Measurements from ENCODE around the gene PHF20. TPM values are rescaled to one million over a fixed set of nuclear protein-coding genes. Genes with fewer than 3 reads are reported as not detected.

The PHF20 gene
- total RNA-seq, 1 experiment from 2014 or later, result 65.8 TPM

GRCh38 chr20:35840421-35840820, 68.6 kb downstream of the PHF20 start:
- no peak overlapping the region for H3K4me3 Mint-ChIP-seq
- ChIA-PET CTCF (no interaction called here), POLR2A (no interaction called here)
- TF ChIP-seq, protein P1, sequence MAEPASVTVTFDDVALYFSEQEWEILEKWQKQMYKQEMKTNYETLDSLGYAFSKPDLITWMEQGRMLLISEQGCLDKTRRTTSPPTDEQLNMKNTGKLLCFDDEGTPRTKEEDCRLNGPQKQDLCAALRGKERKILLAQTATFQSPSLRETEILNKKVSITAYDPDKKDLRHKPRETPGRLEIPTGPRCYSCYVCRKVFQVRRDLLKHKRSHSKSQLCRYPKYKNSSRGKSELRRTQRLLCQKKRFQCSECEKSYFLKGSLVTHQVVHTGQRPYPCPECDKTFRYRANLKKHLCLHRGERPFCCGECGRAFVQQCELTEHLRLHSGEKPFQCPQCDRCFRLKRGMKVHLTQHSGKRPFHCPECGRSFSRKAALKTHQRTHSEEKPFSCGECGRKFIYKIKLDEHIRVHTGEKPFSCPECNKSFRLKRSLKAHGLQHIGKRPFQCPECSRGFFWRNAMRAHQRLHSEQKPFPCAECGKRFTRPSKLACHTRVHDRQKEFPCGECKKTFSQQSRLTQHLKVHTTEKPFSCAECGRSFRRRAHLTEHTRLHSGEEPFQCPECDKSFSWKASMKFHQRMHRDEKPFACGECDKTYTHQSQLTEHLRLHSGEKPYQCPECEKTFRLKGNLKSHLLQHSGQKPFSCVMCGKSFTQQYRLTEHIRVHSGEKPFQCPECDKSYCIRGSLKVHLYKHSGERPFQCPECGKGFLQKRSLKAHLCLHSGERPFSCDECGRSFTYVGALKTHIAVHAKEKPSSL (CRISPR knock-in tag; conservative IDR thresholded peaks at IDR 0.05), result no peak
- TF ChIP-seq E2F4 (CRISPR knock-in tag; IDR thresholded peaks at IDR 0.05; ENCODE audit: borderline replicate concordance, low read depth) (no peak), MXD4 (CRISPR knock-in tag; IDR thresholded peaks at IDR 0.05; ENCODE audit: borderline replicate concordance) (no peak), ETV6 (CRISPR knock-in tag; IDR thresholded peaks at IDR 0.05) (no peak), ESRRA (CRISPR knock-in tag; IDR thresholded peaks at IDR 0.05; ENCODE audit: borderline replicate concordance) (no peak), PRRX2 (CRISPR knock-in tag; IDR thresholded peaks at IDR 0.05) (no peak), TP53 (CRISPR knock-in tag; IDR thresholded peaks at IDR 0.05) (no peak), SP1 (CRISPR knock-in tag; conservative IDR thresholded peaks at IDR 0.05) (no peak), JAZF1 (CRISPR knock-in tag; IDR thresholded peaks at IDR 0.05) (no peak), KAT7 (CRISPR knock-in tag; IDR thresholded peaks at IDR 0.05; ENCODE audit: borderline replicate concordance) (no peak), EMX1 (CRISPR knock-in tag; IDR thresholded peaks at IDR 0.05) (no peak), PRDM15 (CRISPR knock-in tag; IDR thresholded peaks at IDR 0.05) (no peak), ZNF138 (CRISPR knock-in tag; conservative IDR thresholded peaks at IDR 0.05) (no peak), GABPB1 (CRISPR knock-in tag; IDR thresholded peaks at IDR 0.05) (no peak)
- TF ChIP-seq, protein P2, sequence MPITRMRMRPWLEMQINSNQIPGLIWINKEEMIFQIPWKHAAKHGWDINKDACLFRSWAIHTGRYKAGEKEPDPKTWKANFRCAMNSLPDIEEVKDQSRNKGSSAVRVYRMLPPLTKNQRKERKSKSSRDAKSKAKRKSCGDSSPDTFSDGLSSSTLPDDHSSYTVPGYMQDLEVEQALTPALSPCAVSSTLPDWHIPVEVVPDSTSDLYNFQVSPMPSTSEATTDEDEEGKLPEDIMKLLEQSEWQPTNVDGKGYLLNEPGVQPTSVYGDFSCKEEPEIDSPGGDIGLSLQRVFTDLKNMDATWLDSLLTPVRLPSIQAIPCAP (CRISPR knock-in tag; IDR thresholded peaks at IDR 0.05), result no peak
- TF ChIP-seq, protein P3, sequence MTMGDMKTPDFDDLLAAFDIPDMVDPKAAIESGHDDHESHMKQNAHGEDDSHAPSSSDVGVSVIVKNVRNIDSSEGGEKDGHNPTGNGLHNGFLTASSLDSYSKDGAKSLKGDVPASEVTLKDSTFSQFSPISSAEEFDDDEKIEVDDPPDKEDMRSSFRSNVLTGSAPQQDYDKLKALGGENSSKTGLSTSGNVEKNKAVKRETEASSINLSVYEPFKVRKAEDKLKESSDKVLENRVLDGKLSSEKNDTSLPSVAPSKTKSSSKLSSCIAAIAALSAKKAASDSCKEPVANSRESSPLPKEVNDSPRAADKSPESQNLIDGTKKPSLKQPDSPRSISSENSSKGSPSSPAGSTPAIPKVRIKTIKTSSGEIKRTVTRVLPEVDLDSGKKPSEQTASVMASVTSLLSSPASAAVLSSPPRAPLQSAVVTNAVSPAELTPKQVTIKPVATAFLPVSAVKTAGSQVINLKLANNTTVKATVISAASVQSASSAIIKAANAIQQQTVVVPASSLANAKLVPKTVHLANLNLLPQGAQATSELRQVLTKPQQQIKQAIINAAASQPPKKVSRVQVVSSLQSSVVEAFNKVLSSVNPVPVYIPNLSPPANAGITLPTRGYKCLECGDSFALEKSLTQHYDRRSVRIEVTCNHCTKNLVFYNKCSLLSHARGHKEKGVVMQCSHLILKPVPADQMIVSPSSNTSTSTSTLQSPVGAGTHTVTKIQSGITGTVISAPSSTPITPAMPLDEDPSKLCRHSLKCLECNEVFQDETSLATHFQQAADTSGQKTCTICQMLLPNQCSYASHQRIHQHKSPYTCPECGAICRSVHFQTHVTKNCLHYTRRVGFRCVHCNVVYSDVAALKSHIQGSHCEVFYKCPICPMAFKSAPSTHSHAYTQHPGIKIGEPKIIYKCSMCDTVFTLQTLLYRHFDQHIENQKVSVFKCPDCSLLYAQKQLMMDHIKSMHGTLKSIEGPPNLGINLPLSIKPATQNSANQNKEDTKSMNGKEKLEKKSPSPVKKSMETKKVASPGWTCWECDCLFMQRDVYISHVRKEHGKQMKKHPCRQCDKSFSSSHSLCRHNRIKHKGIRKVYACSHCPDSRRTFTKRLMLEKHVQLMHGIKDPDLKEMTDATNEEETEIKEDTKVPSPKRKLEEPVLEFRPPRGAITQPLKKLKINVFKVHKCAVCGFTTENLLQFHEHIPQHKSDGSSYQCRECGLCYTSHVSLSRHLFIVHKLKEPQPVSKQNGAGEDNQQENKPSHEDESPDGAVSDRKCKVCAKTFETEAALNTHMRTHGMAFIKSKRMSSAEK (CRISPR knock-in tag; IDR thresholded peaks at IDR 0.05; ENCODE audit: borderline replicate concordance), result no peak
- TF ChIP-seq, protein P4, sequence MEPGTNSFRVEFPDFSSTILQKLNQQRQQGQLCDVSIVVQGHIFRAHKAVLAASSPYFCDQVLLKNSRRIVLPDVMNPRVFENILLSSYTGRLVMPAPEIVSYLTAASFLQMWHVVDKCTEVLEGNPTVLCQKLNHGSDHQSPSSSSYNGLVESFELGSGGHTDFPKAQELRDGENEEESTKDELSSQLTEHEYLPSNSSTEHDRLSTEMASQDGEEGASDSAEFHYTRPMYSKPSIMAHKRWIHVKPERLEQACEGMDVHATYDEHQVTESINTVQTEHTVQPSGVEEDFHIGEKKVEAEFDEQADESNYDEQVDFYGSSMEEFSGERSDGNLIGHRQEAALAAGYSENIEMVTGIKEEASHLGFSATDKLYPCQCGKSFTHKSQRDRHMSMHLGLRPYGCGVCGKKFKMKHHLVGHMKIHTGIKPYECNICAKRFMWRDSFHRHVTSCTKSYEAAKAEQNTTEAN (CRISPR knock-in tag; IDR thresholded peaks at IDR 0.05), result no peak
- TF ChIP-seq, protein P5, sequence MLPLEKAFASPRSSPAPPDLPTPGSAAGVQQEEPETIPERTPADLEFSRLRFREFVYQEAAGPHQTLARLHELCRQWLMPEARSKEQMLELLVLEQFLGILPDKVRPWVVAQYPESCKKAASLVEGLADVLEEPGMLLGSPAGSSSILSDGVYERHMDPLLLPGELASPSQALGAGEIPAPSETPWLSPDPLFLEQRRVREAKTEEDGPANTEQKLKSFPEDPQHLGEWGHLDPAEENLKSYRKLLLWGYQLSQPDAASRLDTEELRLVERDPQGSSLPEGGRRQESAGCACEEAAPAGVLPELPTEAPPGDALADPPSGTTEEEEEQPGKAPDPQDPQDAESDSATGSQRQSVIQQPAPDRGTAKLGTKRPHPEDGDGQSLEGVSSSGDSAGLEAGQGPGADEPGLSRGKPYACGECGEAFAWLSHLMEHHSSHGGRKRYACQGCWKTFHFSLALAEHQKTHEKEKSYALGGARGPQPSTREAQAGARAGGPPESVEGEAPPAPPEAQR (CRISPR knock-in tag; IDR thresholded peaks at IDR 0.05), result no peak
- TF ChIP-seq, protein P6, sequence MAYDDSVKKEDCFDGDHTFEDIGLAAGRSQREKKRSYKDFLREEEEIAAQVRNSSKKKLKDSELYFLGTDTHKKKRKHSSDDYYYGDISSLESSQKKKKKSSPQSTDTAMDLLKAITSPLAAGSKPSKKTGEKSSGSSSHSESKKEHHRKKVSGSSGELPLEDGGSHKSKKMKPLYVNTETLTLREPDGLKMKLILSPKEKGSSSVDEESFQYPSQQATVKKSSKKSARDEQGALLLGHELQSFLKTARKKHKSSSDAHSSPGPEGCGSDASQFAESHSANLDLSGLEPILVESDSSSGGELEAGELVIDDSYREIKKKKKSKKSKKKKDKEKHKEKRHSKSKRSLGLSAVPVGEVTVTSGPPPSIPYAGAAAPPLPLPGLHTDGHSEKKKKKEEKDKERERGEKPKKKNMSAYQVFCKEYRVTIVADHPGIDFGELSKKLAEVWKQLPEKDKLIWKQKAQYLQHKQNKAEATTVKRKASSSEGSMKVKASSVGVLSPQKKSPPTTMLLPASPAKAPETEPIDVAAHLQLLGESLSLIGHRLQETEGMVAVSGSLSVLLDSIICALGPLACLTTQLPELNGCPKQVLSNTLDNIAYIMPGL (CRISPR knock-in tag; IDR thresholded peaks at IDR 0.05), result no peak
- H3K27me3 Mint-ChIP-seq (ENCODE audit: low read depth), result no peaks in the 10 kb centered on the region
- H3K36me3 Mint-ChIP-seq, result peaks cover 38% of the 10 kb centered on the region
- ATAC-seq, result no peak
- H3K27ac Mint-ChIP-seq, result no peak overlapping the region
- peaks cover 11% of the 10 kb centered on the region for H3K4me1 Mint-ChIP-seq
- no peak for DNase-seq (ENCODE audit: low spot score)
- H3K9me3 Mint-ChIP-seq, result peaks cover 11% of the 10 kb centered on the region
